DND-41 (cell line): ENCODE data around the gene ASIC4.

Experiments used
- ATAC-seq: fragments of 200-7000 bp; cut with Tn5 transposase; 3 replicates; pipeline ENCODE4 v1.9.1; 2021; ENCODE audit warnings: low read depth; ENCODE audit not compliant: insufficient read depth
- DNase-seq: peaks from one replicate; pipeline ENCODE4 v3.0.0-alpha.2; 2020
- H2AFZ ChIP-seq: 2 replicates; pipeline ENCODE4 v1.6.0; 2012; ENCODE audit warnings: low read depth, low read length
- H3K27ac ChIP-seq: 2 replicates; pipeline ENCODE4 v1.5.1; 2012; ENCODE audit warnings: low read length, inconsistent platforms
- H3K27me3 ChIP-seq: fragments of 200-600 bp; sonication (generic); 2 replicates; pipeline ENCODE4 v1.6.0; 2012; ENCODE audit warnings: low read length, mild to moderate bottlenecking, inconsistent platforms; ENCODE audit not compliant: insufficient read depth, poor library complexity
- H3K36me3 ChIP-seq: 2 replicates; pipeline ENCODE4 v1.5.1; 2012; ENCODE audit warnings: low read length, inconsistent platforms; ENCODE audit not compliant: insufficient read depth
- H3K4me1 ChIP-seq: 2 replicates; pipeline ENCODE4 v1.5.1; 2012; ENCODE audit warnings: mild to moderate bottlenecking, low read length; ENCODE audit not compliant: insufficient read depth
- H3K4me2 ChIP-seq: 2 replicates; pipeline ENCODE4 v1.6.0; 2012; ENCODE audit warnings: mild to moderate bottlenecking, moderate library complexity, low read length, inconsistent platforms; ENCODE audit not compliant: insufficient read depth
- H3K4me3 ChIP-seq, 2 experiments: fragments of 200-600 bp in 1 of 2; shearing (Covaris generic) in 1 of 2; 2 replicates each; pipeline ENCODE4 v1.5.1; 2012 to 2016; ENCODE audit warnings: inconsistent platforms in 2 of 2, low read length in 2 of 2, mild to moderate bottlenecking in 2 of 2, low read depth in 1 of 2, moderate library complexity in 1 of 2
- H3K79me2 ChIP-seq: 2 replicates; pipeline ENCODE4 v1.6.0; 2012; ENCODE audit warnings: low read length, inconsistent platforms; ENCODE audit not compliant: insufficient read depth
- H3K9ac ChIP-seq: 2 replicates; pipeline ENCODE4 v1.6.0; 2012; ENCODE audit warnings: low read depth, mild to moderate bottlenecking, inconsistent platforms, low read length, moderate library complexity
- H3K9me3 ChIP-seq: 2 replicates; pipeline ENCODE4 v1.5.1; 2012; ENCODE audit warnings: low read length, moderate library complexity, mild to moderate bottlenecking, inconsistent platforms; ENCODE audit not compliant: insufficient read depth, severe bottlenecking
- H4K20me1 ChIP-seq: 2 replicates; pipeline ENCODE4 v1.6.0; 2012; ENCODE audit warnings: low read length; ENCODE audit not compliant: insufficient read depth
- EZH2 ChIP-seq: IDR thresholded peaks from 3 replicates; pipeline ENCODE4 v1.6.1; 2012; ENCODE audit warnings: borderline replicate concordance, low read depth, mild to moderate bottlenecking, moderate library complexity, low read length, inconsistent platforms; ENCODE audit not compliant: severe bottlenecking
- TF ChIP-seq, protein P1 (sequence below): IDR thresholded peaks from 2 replicates; pipeline ENCODE4 v1.5.1; 2012; ENCODE audit warnings: borderline replicate concordance, low read length, moderate library complexity, mild to moderate bottlenecking; ENCODE audit not compliant: poor library complexity, severe bottlenecking; ENCODE audit errors: extremely low read depth

The ASIC4 gene

DNA sequence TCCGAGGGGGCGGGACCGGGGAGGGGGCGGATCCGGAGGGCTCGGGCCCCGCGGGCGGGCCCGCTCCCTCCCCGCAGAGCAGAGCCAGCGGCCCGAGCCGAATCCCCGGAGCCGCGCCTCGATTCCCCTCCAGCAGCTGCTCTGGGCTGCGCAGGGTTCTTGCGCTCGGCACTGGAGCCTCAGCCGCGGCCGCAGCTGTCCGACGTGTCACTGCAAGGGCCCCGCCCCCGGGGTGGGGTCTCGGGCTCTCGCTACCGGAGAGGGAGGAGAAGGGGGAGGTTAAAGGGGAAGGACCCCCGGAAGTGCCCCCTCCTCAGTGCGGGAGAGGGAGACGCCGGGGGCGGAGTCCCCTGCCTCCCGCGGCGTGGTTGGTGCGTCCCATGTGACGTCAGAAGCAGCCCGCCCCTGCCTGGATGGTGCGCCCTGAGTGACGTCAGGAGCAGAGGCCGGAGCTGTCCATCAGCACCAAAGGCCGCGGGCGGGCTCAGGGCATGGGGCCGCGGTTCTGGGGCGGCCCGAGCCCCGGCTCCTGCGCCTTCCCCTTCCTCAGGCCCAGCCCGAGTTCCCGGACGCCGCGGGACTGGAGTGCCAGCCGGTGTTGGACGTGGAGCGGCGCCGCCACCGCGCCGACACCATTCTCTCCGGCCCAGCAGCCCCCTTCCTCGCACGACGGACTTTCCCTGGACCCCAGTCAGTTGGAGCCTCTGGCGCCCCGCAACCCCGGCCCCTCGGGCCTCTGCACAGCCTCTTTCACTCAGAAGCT is 29.5 kb downstream of the ASIC4 start, which contains the start of the genes CHPF and TMEM198:
Gene CHPF, minus strand, starts transcription at position 214 of the 763 bp plus-strand sequence. CDS start 271 bp downstream, outside the sequence.
Gene TMEM198, plus strand, starts transcription at position 433 of the 763 bp plus-strand sequence. CDS start 700 bp downstream, outside the sequence.
- no peak within 1 kb of the TSS; the same call in none of the 2 replicates for H3K27ac ChIP-seq
- peak within 1 kb of the TSS; percentile 84 for H3K4me3 ChIP-seq
- H3K9ac ChIP-seq: peak within 1 kb of the TSS; percentile 71
- DNase-seq: peak; percentile 98
- no peaks in the 10 kb centered on the region for H3K9me3 ChIP-seq
- ATAC-seq: peak; percentile 83
- H3K27me3 ChIP-seq: no peaks in the 10 kb centered on the region
- TF ChIP-seq, protein P1, sequence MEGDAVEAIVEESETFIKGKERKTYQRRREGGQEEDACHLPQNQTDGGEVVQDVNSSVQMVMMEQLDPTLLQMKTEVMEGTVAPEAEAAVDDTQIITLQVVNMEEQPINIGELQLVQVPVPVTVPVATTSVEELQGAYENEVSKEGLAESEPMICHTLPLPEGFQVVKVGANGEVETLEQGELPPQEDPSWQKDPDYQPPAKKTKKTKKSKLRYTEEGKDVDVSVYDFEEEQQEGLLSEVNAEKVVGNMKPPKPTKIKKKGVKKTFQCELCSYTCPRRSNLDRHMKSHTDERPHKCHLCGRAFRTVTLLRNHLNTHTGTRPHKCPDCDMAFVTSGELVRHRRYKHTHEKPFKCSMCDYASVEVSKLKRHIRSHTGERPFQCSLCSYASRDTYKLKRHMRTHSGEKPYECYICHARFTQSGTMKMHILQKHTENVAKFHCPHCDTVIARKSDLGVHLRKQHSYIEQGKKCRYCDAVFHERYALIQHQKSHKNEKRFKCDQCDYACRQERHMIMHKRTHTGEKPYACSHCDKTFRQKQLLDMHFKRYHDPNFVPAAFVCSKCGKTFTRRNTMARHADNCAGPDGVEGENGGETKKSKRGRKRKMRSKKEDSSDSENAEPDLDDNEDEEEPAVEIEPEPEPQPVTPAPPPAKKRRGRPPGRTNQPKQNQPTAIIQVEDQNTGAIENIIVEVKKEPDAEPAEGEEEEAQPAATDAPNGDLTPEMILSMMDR: no peak
- no peak for TF ChIP-seq EZH2
- H3K36me3 ChIP-seq: peaks cover 21% of the 10 kb centered on the region
- peaks cover 33% of the 10 kb centered on the region for H3K4me1 ChIP-seq
- H2AFZ ChIP-seq: peak within 1 kb of the TSS; percentile 84
- H3K4me2 ChIP-seq: peak within 1 kb of the TSS; percentile 88
- H3K79me2 ChIP-seq: no peaks in the 10 kb centered on the region
- peaks cover 27% of the 10 kb centered on the region for H4K20me1 ChIP-seq

DNA sequence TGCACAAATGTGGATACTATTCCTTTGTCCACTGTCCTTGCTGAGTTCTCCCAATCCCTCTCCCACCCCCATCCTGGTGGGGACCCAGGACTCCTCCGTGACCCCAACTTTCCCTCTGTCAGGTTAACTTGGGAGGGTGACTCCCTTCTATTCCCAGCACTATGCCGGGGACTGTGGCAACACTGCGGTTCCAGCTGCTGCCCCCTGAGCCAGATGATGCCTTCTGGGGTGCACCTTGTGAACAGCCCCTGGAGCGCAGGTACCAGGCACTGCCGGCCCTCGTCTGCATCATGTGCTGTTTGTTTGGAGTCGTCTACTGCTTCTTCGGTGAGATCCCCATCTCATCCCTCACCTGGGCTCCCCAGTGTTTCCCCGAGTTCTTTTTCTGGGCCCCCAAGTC is 30.3 kb downstream of the ASIC4 start:
- H3K79me2 ChIP-seq: no peaks in the 10 kb centered on the region
- DNase-seq (no peak), ATAC-seq (no peak)
- TF ChIP-seq, protein P1: no peak
- no peak for TF ChIP-seq EZH2
- peak overlapping the region; percentile 48 for H3K9ac ChIP-seq
- no peaks in the 10 kb centered on the region for H3K9me3 ChIP-seq
- peaks cover 19% of the 10 kb centered on the region for H3K36me3 ChIP-seq
- H3K27ac ChIP-seq: no peak overlapping the region
- peak overlapping the region; percentile 84; a peak in 3 of 4 replicates for H3K4me3 ChIP-seq
- peaks cover 23% of the 10 kb centered on the region for H4K20me1 ChIP-seq
- no peaks in the 10 kb centered on the region for H3K27me3 ChIP-seq
- peak overlapping the region; percentile 88 for H3K4me2 ChIP-seq
- no peak overlapping the region for H2AFZ ChIP-seq
- H3K4me1 ChIP-seq: peaks cover 33% of the 10 kb centered on the region

DNA sequence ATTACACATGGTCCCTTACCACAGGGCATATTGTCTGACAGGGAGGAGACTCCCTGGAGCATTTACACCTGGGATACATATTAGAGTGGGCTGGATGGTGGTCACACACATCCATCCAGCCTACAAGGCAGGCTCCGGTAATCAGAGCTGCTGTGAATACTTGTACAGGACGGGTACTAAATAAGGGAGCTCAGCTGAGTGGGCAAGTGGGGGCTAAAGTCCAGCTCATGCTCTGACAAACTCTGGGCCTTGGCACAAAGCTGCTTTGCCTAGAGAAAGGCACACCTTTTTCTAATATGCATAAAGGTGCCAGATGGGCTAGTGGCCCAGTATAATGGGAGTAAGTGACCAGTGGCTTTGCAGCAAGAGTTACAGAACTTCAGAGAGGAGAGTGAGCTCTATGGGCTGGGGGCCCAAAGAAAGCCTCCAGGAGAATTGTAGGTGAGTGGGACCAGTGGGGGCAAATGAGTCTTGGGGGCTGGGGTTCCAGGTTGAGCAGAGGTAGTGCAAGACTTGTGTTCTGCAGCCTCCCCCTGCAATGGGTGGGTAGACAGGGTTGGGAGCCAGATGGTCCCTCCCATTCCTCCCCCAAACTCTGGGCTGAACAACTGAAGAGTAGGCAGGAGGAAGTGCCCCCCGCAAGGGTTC is 31.1 kb downstream of the ASIC4 start:
- DNase-seq (no peak), ATAC-seq (no peak)
- Histone ChIP-seq H4K20me1 (peaks cover 17% of the 10 kb centered on the region), H3K27ac (no peak overlapping the region), H3K4me2 (peak overlapping the region; percentile 88; the same call in 1 of the 2 replicates), H3K4me1 (peaks cover 33% of the 10 kb centered on the region), H3K9ac (no peak overlapping the region), H3K9me3 (no peaks in the 10 kb centered on the region), H3K27me3 (no peaks in the 10 kb centered on the region), H3K36me3 (peaks cover 12% of the 10 kb centered on the region), H3K79me2 (no peaks in the 10 kb centered on the region), H3K4me3 (no peak overlapping the region), H2AFZ (no peak overlapping the region)
- TF ChIP-seq, protein P1: no peak
- TF ChIP-seq EZH2: no peak
